Activated CD8-positive, alpha-beta memory T cell treated with anti-CD3 and anti-CD28 coated beads for 1 hour (primary cell): ENCODE measurements around the gene MZT2A.
"Not testable (repeated sequence)": the region's sequence is repeated elsewhere in the genome, so short reads cannot be mapped to it uniquely, and the experiment has no call there.

ENCODE experiments used
- DNase-seq, 2 donors: peaks; one replicate each; pipeline ENCODE4 v3.0.0-alpha.2; 2020; ENCODE audit warnings: low read depth in 1 of 2; ENCODE audit errors: extremely low read depth in 1 of 2

Gene MZT2A

GRCh38 chr2:131492015-131492417 lies at the start of gene MZT2A:
TSS of gene MZT2A (minus strand) at chr2:131492397. CDS start at chr2:131492376, 21 bp downstream.
- DNase-seq: peak in 1 of 2 donors; percentile 40

GRCh38 chr2:131538856-131539255 lies 46.7 kb upstream of the MZT2A start:
- not testable (repeated sequence) for DNase-seq

GRCh38 chr2:131536841-131537240 lies 44.6 kb upstream of the MZT2A start:
- DNase-seq: not testable (repeated sequence)

- DNase-seq: not testable (repeated sequence)
These were observed 44.0 kb upstream of the MZT2A start for GRCh38 chr2:131535951-131536826.

GRCh38 chr2:131535526-131535925 lies 43.3 kb upstream of the MZT2A start:
- DNase-seq: no peak

- not testable (repeated sequence) for DNase-seq
These were observed 42.8 kb upstream of the MZT2A start for GRCh38 chr2:131534965-131535364.

GRCh38 chr2:131534317-131534672 lies 42.1 kb upstream of the MZT2A start:
- not testable (repeated sequence) for DNase-seq

GRCh38 chr2:131533609-131534316 lies 41.6 kb upstream of the MZT2A start:
- DNase-seq: not testable (repeated sequence)

GRCh38 chr2:131532723-131533608 lies 40.8 kb upstream of the MZT2A start:
- not testable (repeated sequence) for DNase-seq

- not testable (repeated sequence) for DNase-seq
These were observed 39.5 kb upstream of the MZT2A start for GRCh38 chr2:131531547-131532185.

GRCh38 chr2:131530626-131531344 lies 38.6 kb upstream of the MZT2A start:
- DNase-seq: not testable (repeated sequence)

GRCh38 chr2:131529864-131530445 lies 37.8 kb upstream of the MZT2A start:
- DNase-seq: not testable (repeated sequence)

GRCh38 chr2:131528981-131529863 lies 37.0 kb upstream of the MZT2A start:
- DNase-seq: not testable (repeated sequence)

GRCh38 chr2:131527131-131528001 lies 35.2 kb upstream of the MZT2A start, which contains the start of gene CCDC74A:
TSS of gene CCDC74A (plus strand) at chr2:131527888. CDS start at chr2:131527971, 83 bp downstream.
- DNase-seq: peak; percentile 52 to 72

- DNase-seq: not testable (repeated sequence)
These were observed 33.1 kb upstream of the MZT2A start for GRCh38 chr2:131525256-131525655.

- no peak for DNase-seq
These were observed 30.0 kb upstream of the MZT2A start for GRCh38 chr2:131521961-131522781.
